Prostate gland (tissue), 2 donors: ENCODE data around the gene KCTD8. TPM values are rescaled to one million over a fixed set of nuclear protein-coding genes. Genes with fewer than 3 reads are reported as not detected.
A peak's percentile ranks its signal among the peaks of the same experiment; 100 is the strongest.

Experiments
- DNase-seq: peaks from one replicate; pipeline ENCODE4 v3.0.0-alpha.2; 2019; ENCODE audit warnings: low spot score
- H3K27ac ChIP-seq, 2 donors: fragments of 200-600 bp; sonication (generic); 2 replicates each; pipeline ENCODE4 v1.5.1; 2017 to 2019
- H3K27me3 ChIP-seq: fragments of 200-600 bp; sonication (generic); replicated peaks from 2 replicates; pipeline ENCODE4 v1.5.1; 2019; ENCODE audit not compliant: insufficient read depth
- H3K36me3 ChIP-seq, 2 donors: fragments of 200-600 bp; sonication (generic); 1 replicate in 1 of 2; 2 replicates in 1 of 2; pipeline versions ENCODE4 v1.5.1 to v1.8.1; 2017 to 2019
- H3K4me1 ChIP-seq: fragments of 200-600 bp; sonication (generic); replicated peaks from 2 replicates; pipeline ENCODE4 v1.5.1; 2019
- H3K4me3 ChIP-seq, 2 donors: fragments of 200-600 bp; sonication (generic); 2 replicates each; pipeline ENCODE4 v1.5.1; 2017 to 2019
- H3K9me3 ChIP-seq: fragments of 200-600 bp; sonication (generic); 2 replicates; pipeline ENCODE4 v1.5.1; 2017
- CTCF ChIP-seq, 4 experiments: fragments of 200-600 bp in 2 of 4; fragments of 450-650 bp in 2 of 4; sonication (generic) in 2 of 4; IDR thresholded peaks; 1 replicate in 3 of 4; 2 replicates in 1 of 4; pipeline ENCODE4 v1.5.1; 2016 to 2019; ENCODE audit warnings: antibody characterized with exemption in 4 of 4, mild to moderate bottlenecking in 2 of 4, moderate library complexity in 2 of 4
- POLR2A ChIP-seq: fragments of 450-650 bp; IDR thresholded peaks from one replicate; pipeline ENCODE4 v1.6.1; 2016; ENCODE audit warnings: antibody characterized with exemption, mild to moderate bottlenecking
- POLR2AphosphoS5 ChIP-seq: sonication (generic); formaldehyde crosslinking; IDR thresholded peaks from one replicate; pipeline ENCODE4 v1.6.1; 2017; ENCODE audit warnings: antibody characterized with exemption
- WGBS: methylation state at CpG from one replicate; pipeline ENCODE4 v1.1.5; 2018; 5-methylcytosine and 5-hydroxymethylcytosine counted together
- intact Hi-C: fragments of 100-400 bp; cut with DNase I; formaldehyde crosslinking; loops from one replicate; pipeline ENCODE4 v1.14.2; 2022
- total RNA-seq, 2 donors: library from RNA; depleted of rRNA; stranded (reverse); fragments of >200 nt; gene quantifications; one replicate each; pipeline ENCODE4 v1.1.0, GENCODE V29; 2016

KCTD8 gene
- total RNA-seq: 1 to 10 TPM in 1 of 2 donors, under 1 TPM in 1; 0.46 to 1.9 TPM

DNA sequence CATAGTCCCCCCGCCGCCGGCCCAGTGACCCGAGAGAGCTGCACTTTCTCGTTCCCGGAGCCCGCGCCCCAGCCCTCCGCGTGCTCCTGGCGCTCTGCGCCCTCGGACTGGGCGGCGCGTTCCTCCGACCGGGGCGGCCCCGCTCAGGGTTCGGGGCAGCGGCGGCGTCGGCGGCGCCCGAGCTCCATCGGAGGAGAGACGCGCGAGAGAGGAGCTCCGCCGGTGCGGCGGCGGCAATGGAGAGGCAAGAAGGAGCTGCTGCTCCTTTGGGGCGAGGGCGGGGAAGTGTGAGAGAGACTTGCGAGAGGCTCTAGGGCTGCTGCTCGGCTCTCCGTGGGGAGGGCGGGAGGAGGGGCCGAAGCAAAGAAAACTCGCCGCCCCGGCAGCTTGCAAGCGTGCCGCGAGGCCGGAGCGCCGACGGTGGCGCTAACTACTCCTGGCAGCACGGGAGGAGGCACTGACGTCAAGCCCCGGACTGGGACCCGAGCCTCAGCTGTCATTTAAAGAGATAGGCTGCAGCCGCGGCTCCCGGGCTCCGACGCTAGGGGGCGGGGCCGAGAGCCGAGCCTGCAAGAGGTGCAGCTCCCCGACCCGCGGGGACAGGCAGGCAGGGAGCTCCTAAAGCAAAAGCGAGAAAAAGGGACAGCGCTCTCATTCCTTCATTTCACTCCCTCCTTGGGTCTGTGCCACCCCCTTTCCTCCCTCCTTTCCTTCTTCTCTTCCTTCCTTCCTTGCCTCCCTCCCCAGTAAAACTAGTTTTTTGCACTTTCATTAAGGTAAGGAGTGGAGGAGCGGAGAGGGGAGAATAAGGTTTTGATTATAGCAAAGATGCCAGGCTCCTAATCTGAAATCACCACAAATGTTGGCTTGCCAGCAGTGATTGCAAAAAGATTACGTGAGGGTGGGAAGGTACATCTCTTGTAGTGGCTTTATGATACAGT is at the start of gene KCTD8:
KCTD8 (minus strand) TSS at position 289 of the 941 bp plus-strand sequence.
- H3K4me3 ChIP-seq: peak within 1 kb of the TSS; percentile 45 to 48
- H3K27ac ChIP-seq: peak within 1 kb of the TSS; percentile 73 to 86
- no peaks in the 10 kb centered on the region for H3K9me3 ChIP-seq
- TF ChIP-seq POLR2A: no peak
- TF ChIP-seq CTCF (IDR thresholded peaks at IDR 0.05): peak; percentile 39 to 85 (median 68)
- peak; percentile 50 for TF ChIP-seq POLR2AphosphoS5
- H3K4me1 ChIP-seq: peaks cover 3% of the 10 kb centered on the region
- WGBS: under 1% methylated on average over 74 of the region's 74 CpGs
- H3K27me3 ChIP-seq: no peaks in the 10 kb centered on the region
- DNase-seq: peak; percentile 84
- H3K36me3 ChIP-seq: no peaks in the 10 kb centered on the region
- intact Hi-C loops: no loop called here

- WGBS: 0% methylated on average over 1 of the region's 1 CpG
- no peak for DNase-seq
- H3K27me3 ChIP-seq: no peaks in the 10 kb centered on the region
- H3K9me3 ChIP-seq: no peaks in the 10 kb centered on the region
- H3K4me3 ChIP-seq: no peak overlapping the region
- H3K27ac ChIP-seq: no peak overlapping the region
- intact Hi-C loops: no loop called here
- TF ChIP-seq CTCF (IDR thresholded peaks at IDR 0.05) (no peak), POLR2AphosphoS5 (no peak), POLR2A (no peak)
- H3K4me1 ChIP-seq: no peaks in the 10 kb centered on the region
- no peaks in the 10 kb centered on the region for H3K36me3 ChIP-seq
Measured at GRCh38 chr4:44494810-44495701, 46.4 kb upstream of the KCTD8 start.

DNA sequence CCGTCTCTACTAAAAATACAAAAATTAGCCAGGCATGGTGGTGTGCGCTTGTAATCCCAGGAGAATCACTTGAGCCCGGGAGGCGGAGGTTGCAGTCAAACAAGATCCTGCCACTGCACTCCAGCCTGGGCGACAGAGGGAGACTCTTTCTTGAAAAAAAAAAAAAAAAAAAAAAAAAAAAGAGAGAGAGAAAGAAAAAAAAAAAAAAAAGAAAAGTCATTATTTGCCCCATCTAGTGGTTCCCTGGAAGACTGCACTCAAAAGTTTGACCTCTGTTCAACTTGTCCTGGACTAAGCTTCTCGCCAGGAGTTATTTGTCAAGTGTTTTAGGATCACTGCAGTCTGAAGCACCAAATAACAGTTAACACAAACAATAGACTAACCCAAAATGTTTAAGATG is 45.3 kb upstream of the KCTD8 start:
- WGBS: 46% methylated on average over 6 of the region's 6 CpGs
- no peak overlapping the region for H3K4me3 ChIP-seq
- no peaks in the 10 kb centered on the region for H3K36me3 ChIP-seq
- no peak for DNase-seq
- H3K9me3 ChIP-seq: no peaks in the 10 kb centered on the region
- no peak for TF ChIP-seq POLR2A
- no peak for TF ChIP-seq POLR2AphosphoS5
- H3K4me1 ChIP-seq: no peaks in the 10 kb centered on the region
- intact Hi-C loops: no loop called here
- H3K27me3 ChIP-seq: no peaks in the 10 kb centered on the region
- H3K27ac ChIP-seq: no peak overlapping the region

- intact Hi-C loops: no loop called here
- no peaks in the 10 kb centered on the region for H3K9me3 ChIP-seq
- no peak for TF ChIP-seq POLR2A
- TF ChIP-seq POLR2AphosphoS5: no peak
- TF ChIP-seq CTCF (IDR thresholded peaks at IDR 0.05): no peak
- no peaks in the 10 kb centered on the region for H3K4me1 ChIP-seq
- no peak overlapping the region for H3K4me3 ChIP-seq
- 33% methylated on average over 3 of the region's 3 CpGs for WGBS
- DNase-seq: no peak
- no peaks in the 10 kb centered on the region for H3K36me3 ChIP-seq
- H3K27ac ChIP-seq: no peak overlapping the region
- H3K27me3 ChIP-seq: no peaks in the 10 kb centered on the region
Measured at GRCh38 chr4:44487341-44487740, 38.7 kb upstream of the KCTD8 start.

DNA sequence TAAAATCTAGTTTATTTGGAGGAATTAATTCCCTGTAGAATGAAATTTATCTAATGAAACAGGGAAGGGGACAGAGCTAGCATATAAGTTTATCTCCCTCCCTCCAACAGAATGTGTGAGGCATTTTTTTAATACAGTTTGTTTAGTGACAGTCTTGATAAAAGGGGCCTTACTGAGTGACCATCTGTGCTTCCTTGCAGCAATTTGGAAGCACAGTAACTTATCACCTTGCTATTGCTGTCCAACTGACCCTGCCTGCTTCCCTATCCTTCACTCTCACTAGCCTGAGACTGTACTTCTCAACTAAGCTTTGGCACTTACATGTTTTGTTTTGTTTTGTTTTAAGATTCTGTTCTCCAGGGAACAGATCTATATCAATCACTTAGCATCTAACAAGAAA is 31.1 kb upstream of the KCTD8 start:
- intact Hi-C loops: no loop called here
- no peak for TF ChIP-seq CTCF (IDR thresholded peaks at IDR 0.05)
- no peaks in the 10 kb centered on the region for H3K36me3 ChIP-seq
- no peaks in the 10 kb centered on the region for H3K27me3 ChIP-seq
- no peak for DNase-seq
- no peaks in the 10 kb centered on the region for H3K4me1 ChIP-seq
- no peak overlapping the region for H3K4me3 ChIP-seq
- H3K27ac ChIP-seq: no peak overlapping the region
- no peaks in the 10 kb centered on the region for H3K9me3 ChIP-seq
